Measurements from ENCODE around the gene STAT1. TPM values are rescaled to one million over a fixed set of nuclear protein-coding genes. Genes with fewer than 3 reads are reported as not detected.
A peak's percentile ranks its signal among the peaks of the same experiment; 100 is the strongest.

STAT1 gene
- total and polyA plus RNA-seq, 3 donors from 2014 or later = 52.7 to 87.1 (median 60.5) TPM

GRCh38 chr2:191020742-191021381, 6.9 kb upstream of the STAT1 start:
- Histone ChIP-seq H3K27me3 (no peaks in the 10 kb centered on the region), H3K36me3 (ENCODE audit: low read depth, missing control alignments) (no peaks in the 10 kb centered on the region), H3K27ac (peak overlapping the region; percentile 79 to 84), H3K4me1 (peaks cover 9% of the 10 kb centered on the region), H3K9me3 (no peaks in the 10 kb centered on the region), H3K4me3 (peak overlapping the region; percentile 69 to 88)
- 24 to 37% methylated on average over 14 of the region's 14 CpGs for WGBS, 2 donors
- TF ChIP-seq POLR2A (IDR thresholded peaks at IDR 0.05) (no peak), CTCF (IDR thresholded peaks at IDR 0.05) (no peak)
- peak; percentile 25 for DNase-seq
- intact Hi-C loops (cut with DNase I; ENCODE audit: low total_unique reads) = no loop called here

GRCh38 chr2:191020221-191020741, 6.3 kb upstream of the STAT1 start:
- 1% methylated on average over 50 to 55 of the region's 59 CpGs for WGBS, 2 donors
- DNase-seq = peak; percentile 95
- no peaks in the 10 kb centered on the region for H3K27me3 ChIP-seq
- H3K36me3 ChIP-seq (ENCODE audit: low read depth, missing control alignments) = no peaks in the 10 kb centered on the region
- H3K9me3 ChIP-seq = no peaks in the 10 kb centered on the region
- intact Hi-C loops (cut with DNase I; ENCODE audit: low total_unique reads) = no loop called here
- H3K27ac ChIP-seq = peak overlapping the region; percentile 79 to 84
- peaks cover 9% of the 10 kb centered on the region for H3K4me1 ChIP-seq
- TF ChIP-seq POLR2A (IDR thresholded peaks at IDR 0.05) (peak; percentile 59), CTCF (IDR thresholded peaks at IDR 0.05) (peak in 2 of 3 experiments; percentile 10 to 47)
- H3K4me3 ChIP-seq = peak overlapping the region; percentile 69 to 88

- Histone ChIP-seq H3K27me3 (no peaks in the 10 kb centered on the region), H3K4me1 (peaks cover 9% of the 10 kb centered on the region), H3K36me3 (ENCODE audit: low read depth, missing control alignments) (no peaks in the 10 kb centered on the region), H3K4me3 (no peak overlapping the region), H3K27ac (no peak overlapping the region), H3K9me3 (no peaks in the 10 kb centered on the region)
- no peak for DNase-seq
- TF ChIP-seq POLR2A (IDR thresholded peaks at IDR 0.05) = no peak
- TF ChIP-seq CTCF (IDR thresholded peaks at IDR 0.05) = no peak
- WGBS, 2 donors = 61 to 67% methylated on average over 3 of the region's 3 CpGs
- intact Hi-C loops (cut with DNase I; ENCODE audit: low total_unique reads) = no loop called here
Measured at GRCh38 chr2:191019376-191019775, 5.4 kb upstream of the STAT1 start.

- no peaks in the 10 kb centered on the region for H3K36me3 ChIP-seq (ENCODE audit: low read depth, missing control alignments)
- intact Hi-C loops (cut with DNase I; ENCODE audit: low total_unique reads) = no loop called here
Measured at GRCh38 chr2:191018643-191019119, 4.7 kb upstream of the STAT1 start.

More at GRCh38 chr2:191018643-191019119, 4.7 kb upstream of the STAT1 start:
- Histone ChIP-seq H3K4me1 (peaks cover 9% of the 10 kb centered on the region), H3K27me3 (no peaks in the 10 kb centered on the region), H3K4me3 (no peak overlapping the region), H3K9me3 (no peaks in the 10 kb centered on the region), H3K27ac (no peak overlapping the region)
- 86 to 95% methylated on average over 3 of the region's 3 CpGs for whole genome bisulfite sequencing, 2 donors
- no peak for DNase-seq
- TF ChIP-seq CTCF (IDR thresholded peaks at IDR 0.05) (no peak), POLR2A (IDR thresholded peaks at IDR 0.05) (no peak)
